Measurements from ENCODE around the gene ZNF445.
"Not testable (repeated sequence)": the region's sequence is repeated elsewhere in the genome, so short reads cannot be mapped to it uniquely, and the experiment has no call there.

ZNF445 gene

GRCh38 chr3:44477312-44478030 is at the start of gene ZNF445:
TSS of gene ZNF445 (minus strand) at chr3:44477670. CDS start at chr3:44455549, 22,121 bp downstream.
- peak; percentile 30 to 68 (median 58) for DNase-seq (ENCODE audit: low read depth in 4 of 4, low spot score in 1 of 4)

GRCh38 chr3:44525060-44525459 is 47.6 kb upstream of the ZNF445 start:
- no peak for DNase-seq (ENCODE audit: low read depth in 4 of 4, low spot score in 1 of 4)

- DNase-seq (ENCODE audit: low read depth in 4 of 4, low spot score in 1 of 4): no peak
These were observed 45.0 kb upstream of the ZNF445 start for GRCh38 chr3:44522494-44522933.

- DNase-seq (ENCODE audit: low read depth in 4 of 4, low spot score in 1 of 4): no peak
These were observed 44.3 kb upstream of the ZNF445 start for GRCh38 chr3:44521721-44522120.

GRCh38 chr3:44518782-44519156 is 41.3 kb upstream of the ZNF445 start:
- no peak for DNase-seq (ENCODE audit: low read depth in 4 of 4, low spot score in 1 of 4)

- DNase-seq (ENCODE audit: low read depth in 4 of 4, low spot score in 1 of 4): no peak
These were observed 38.8 kb upstream of the ZNF445 start for GRCh38 chr3:44516230-44516629.

- no peak for DNase-seq (ENCODE audit: low read depth in 4 of 4, low spot score in 1 of 4)
These were observed 36.0 kb upstream of the ZNF445 start for GRCh38 chr3:44513513-44513912.

- no peak for DNase-seq (ENCODE audit: low read depth in 4 of 4, low spot score in 1 of 4)
These were observed 33.7 kb upstream of the ZNF445 start for GRCh38 chr3:44511238-44511566.

GRCh38 chr3:44510000-44510368 is 32.5 kb upstream of the ZNF445 start:
- no peak for DNase-seq (ENCODE audit: low read depth in 4 of 4, low spot score in 1 of 4)

- no peak for DNase-seq (ENCODE audit: low read depth in 4 of 4, low spot score in 1 of 4)
These were observed 32.0 kb upstream of the ZNF445 start for GRCh38 chr3:44509393-44509921.

GRCh38 chr3:44506961-44507360 is 29.5 kb upstream of the ZNF445 start:
- no peak for DNase-seq (ENCODE audit: low read depth in 4 of 4, low spot score in 1 of 4)

GRCh38 chr3:44506556-44506955 is 29.1 kb upstream of the ZNF445 start:
- no peak for DNase-seq (ENCODE audit: low read depth in 4 of 4, low spot score in 1 of 4)

- DNase-seq (ENCODE audit: low read depth in 4 of 4, low spot score in 1 of 4): no peak
These were observed 27.1 kb upstream of the ZNF445 start for GRCh38 chr3:44504566-44504965.

GRCh38 chr3:44503178-44503577 is 25.7 kb upstream of the ZNF445 start:
- not testable (repeated sequence) for DNase-seq (ENCODE audit: low read depth in 4 of 4, low spot score in 1 of 4)

- DNase-seq (ENCODE audit: low read depth in 4 of 4, low spot score in 1 of 4): no peak
These were observed 24.5 kb upstream of the ZNF445 start for GRCh38 chr3:44501971-44502370.

GRCh38 chr3:44499899-44500168 is 22.4 kb upstream of the ZNF445 start:
- DNase-seq (ENCODE audit: low read depth in 4 of 4, low spot score in 1 of 4): not testable (repeated sequence)

- no peak for DNase-seq (ENCODE audit: low read depth in 4 of 4, low spot score in 1 of 4)
These were observed 21.9 kb upstream of the ZNF445 start for GRCh38 chr3:44499149-44499898.

GRCh38 chr3:44495636-44496415 is 18.4 kb upstream of the ZNF445 start:
- no peak for DNase-seq (ENCODE audit: low read depth in 4 of 4, low spot score in 1 of 4)

- no peak for DNase-seq (ENCODE audit: low read depth in 4 of 4, low spot score in 1 of 4)
These were observed 15.0 kb upstream of the ZNF445 start for GRCh38 chr3:44492496-44492895.

- DNase-seq (ENCODE audit: low read depth in 4 of 4, low spot score in 1 of 4): no peak
These were observed 5.3 kb upstream of the ZNF445 start for GRCh38 chr3:44482721-44483120.

- DNase-seq (ENCODE audit: low read depth in 4 of 4, low spot score in 1 of 4): no peak
These were observed 1.2 kb upstream of the ZNF445 start for GRCh38 chr3:44478606-44479094.

- DNase-seq (ENCODE audit: low read depth in 4 of 4, low spot score in 1 of 4): no peak
These were observed 592 bp upstream of the ZNF445 start for GRCh38 chr3:44478055-44478468.
